Forelimb muscle (tissue), 1 donor: ENCODE data around the gene GAA. TPM values are rescaled to one million over a fixed set of nuclear protein-coding genes. Genes with fewer than 3 reads are reported as not detected.
A peak's percentile ranks its signal among the peaks of the same experiment; 100 is the strongest.

Source experiments
- DNase-seq: peaks from one replicate; pipeline ENCODE4 v3.0.0-alpha.2; 2013; ENCODE audit warnings: low read depth
- polyA plus RNA-seq: library from polyadenylated mRNA; unstranded; fragments of 120-200 nt; gene quantifications from one replicate; pipeline ENCODE4 v1.2.1, GENCODE V29; 2013; ENCODE audit not compliant: insufficient read length

The GAA gene
- polyA plus RNA-seq = 33.8 TPM

- DNase-seq = peak; percentile 57
These were observed at the start of gene GAA for GRCh38 chr17:80101011-80101945. Gene GAA, plus strand, starts transcription at chr17:80101581. Its CDS starts 3,006 bp downstream, at chr17:80104587.

- DNase-seq = no peak
These were observed 49.7 kb upstream of the GAA start for GRCh38 chr17:80051681-80052080.

GRCh38 chr17:80053102-80053501, 48.3 kb upstream of the GAA start:
- no peak for DNase-seq

GRCh38 chr17:80055597-80055996, 45.8 kb upstream of the GAA start:
- DNase-seq = no peak

- no peak for DNase-seq
These were observed 42.9 kb upstream of the GAA start for GRCh38 chr17:80058311-80058955.

GRCh38 chr17:80060644-80061043, 40.7 kb upstream of the GAA start:
- DNase-seq = no peak

GRCh38 chr17:80061421-80061820, 40.0 kb upstream of the GAA start:
- DNase-seq = no peak

GRCh38 chr17:80063830-80064585, 37.4 kb upstream of the GAA start:
- no peak for DNase-seq

- no peak for DNase-seq
These were observed 36.7 kb upstream of the GAA start for GRCh38 chr17:80064696-80065095.

- DNase-seq = no peak
These were observed 35.8 kb upstream of the GAA start for GRCh38 chr17:80065478-80066170.

GRCh38 chr17:80067393-80067986, 33.9 kb upstream of the GAA start:
- no peak for DNase-seq

- DNase-seq = no peak
These were observed 32.8 kb upstream of the GAA start for GRCh38 chr17:80068301-80069222.

GRCh38 chr17:80070375-80071115, 30.8 kb upstream of the GAA start:
- no peak for DNase-seq

- no peak for DNase-seq
These were observed 30.1 kb upstream of the GAA start for GRCh38 chr17:80071116-80071841.

GRCh38 chr17:80072410-80072809, 29.0 kb upstream of the GAA start:
- no peak for DNase-seq

- DNase-seq = no peak
These were observed 21.3 kb upstream of the GAA start for GRCh38 chr17:80080081-80080480.

GRCh38 chr17:80081596-80081995, 19.8 kb upstream of the GAA start:
- DNase-seq = no peak

- DNase-seq = peak; percentile 67
These were observed 18.8 kb upstream of the GAA start for GRCh38 chr17:80082403-80083135.
